Stomach (tissue), 19 donors: Measurements from ENCODE around the gene ATG13. TPM values are rescaled to one million over a fixed set of nuclear protein-coding genes. Genes with fewer than 3 reads are reported as not detected.
A peak's percentile ranks its signal among the peaks of the same experiment; 100 is the strongest.

Experiments
- DNase-seq, 2 donors: peaks; one replicate each; pipeline versions ENCODE4 v3.0.0 to v3.0.0-alpha.2; 2013 to 2019
- H3K27ac ChIP-seq, 5 donors: fragments of 200-600 bp in 4 of 5; sonication (generic) in 4 of 5; one replicate each; pipeline ENCODE4 v1.5.1; 2013 to 2019; ENCODE audit warnings: mild to moderate bottlenecking in 1 of 5, moderate library complexity in 1 of 5
- H3K27me3 ChIP-seq, 3 donors: fragments of 200-600 bp; sonication (generic); one replicate each; pipeline ENCODE4 v1.5.1; 2017 to 2019; ENCODE audit warnings: mixed run types in 1 of 3
- H3K36me3 ChIP-seq, 4 donors: fragments of 200-600 bp; sonication (generic); 1 replicate in 3 of 4; 2 replicates in 1 of 4; pipeline ENCODE4 v1.5.1; 2016 to 2019
- H3K4me1 ChIP-seq, 4 donors: fragments of 200-600 bp; sonication (generic); one replicate each; pipeline ENCODE4 v1.5.1; 2016 to 2019
- H3K4me3 ChIP-seq, 4 donors: fragments of 200-600 bp; sonication (generic) in 3 of 4; one replicate each; pipeline ENCODE4 v1.5.1; 2016 to 2019; ENCODE audit warnings: mild to moderate bottlenecking in 1 of 4
- H3K9me3 ChIP-seq, 4 donors: fragments of 200-600 bp; sonication (generic); one replicate each; pipeline ENCODE4 v1.5.1; 2016 to 2019
- EP300 ChIP-seq: sonication (generic); formaldehyde crosslinking; IDR thresholded peaks from one replicate; pipeline ENCODE4 v1.6.1; 2017; ENCODE audit warnings: antibody characterized with exemption
- POLR2A ChIP-seq, 4 donors: fragments of 450-650 bp; IDR thresholded peaks; one replicate each; pipeline ENCODE4 v1.6.1; 2016; ENCODE audit warnings: antibody characterized with exemption in 4 of 4, control low read depth in 2 of 4, mild to moderate bottlenecking in 1 of 4, moderate library complexity in 1 of 4
- POLR2AphosphoS5 ChIP-seq, 3 donors: sonication (generic); formaldehyde crosslinking; IDR thresholded peaks; one replicate each; pipeline ENCODE4 v1.6.1; 2016; ENCODE audit warnings: antibody characterized with exemption in 3 of 3
- WGBS, 5 donors: extraction: QIAGEN DNeasy Blood & Tissue Kit in 3 of 5; methylation state at CpG; one replicate each; pipeline versions ENCODE4 v1.1.5 to v1.1.7; 2013 to 2018; 5-methylcytosine and 5-hydroxymethylcytosine counted together
- intact Hi-C: fragments of 100-400 bp; cut with DNase I; formaldehyde crosslinking; loops from one replicate; pipeline ENCODE4 v1.15.1; 2023; ENCODE audit warnings: low total_unique reads
- long read RNA-seq, 10 donors: transcript quantifications; one replicate each; lab custom pipeline, GENCODE V29; 2026
- polyA plus RNA-seq, 3 donors: library from polyadenylated mRNA; stranded (reverse); fragments of 200-250 nt; gene quantifications; one replicate each; pipeline ENCODE4 v1.2.3, GENCODE V29; 2013
- total RNA-seq, 5 donors: library from RNA; depleted of rRNA; stranded (reverse); fragments of >200 nt; gene quantifications; one replicate each; pipeline versions ENCODE4 v1.1.0 to v1.2.3, GENCODE V29; 2014 to 2016
- TF ChIP-seq, protein P1 (sequence below), 7 experiments: fragments of 450-650 bp in 4 of 7; fragments of 200-600 bp in 3 of 7; sonication (generic) in 3 of 7; IDR thresholded peaks; one replicate each; pipeline ENCODE4 v1.5.1; 2016 to 2019; ENCODE audit warnings: antibody characterized with exemption in 7 of 7, control low read depth in 2 of 7, mild to moderate bottlenecking in 1 of 7
- donor health status: healthy with polysubstance abuse.
- donor health status: Bipolar disorder and iron deficiency.
- donor health status: healthy.

Gene ATG13
- 100 to 1,000 TPM; 103 to 286 (median 115) TPM for total RNA-seq
- polyA plus RNA-seq: 10 to 100 TPM; 17.3 to 44.5 (median 42.5) TPM
- long read RNA-seq, donor 1, full-length matches to known transcripts: 1 of 1 reads
- long read RNA-seq, donor 1, partial matches to known transcripts: 0 of 1 reads
- long read RNA-seq, donor 1, other reads (novel, unspliced or antisense): 0 of 1 reads
- long read RNA-seq, donor 2, full-length matches to known transcripts: 3 of 14 reads
- long read RNA-seq, donor 2, partial matches to known transcripts: 0 of 14 reads
- long read RNA-seq, donor 2, other reads (novel, unspliced or antisense): 11 of 14 reads
- long read RNA-seq, donor 3: 0 reads
- long read RNA-seq, donor 4, full-length matches to known transcripts: 1 of 1 reads
- long read RNA-seq, donor 4, partial matches to known transcripts: 0 of 1 reads
- long read RNA-seq, donor 4, other reads (novel, unspliced or antisense): 0 of 1 reads
- long read RNA-seq, donor 5, full-length matches to known transcripts: 3 of 3 reads
- long read RNA-seq, donor 5, partial matches to known transcripts: 0 of 3 reads
- long read RNA-seq, donor 5, other reads (novel, unspliced or antisense): 0 of 3 reads
- long read RNA-seq, donor 6, full-length matches to known transcripts: 9 of 9 reads
- long read RNA-seq, donor 6, partial matches to known transcripts: 0 of 9 reads
- long read RNA-seq, donor 6, other reads (novel, unspliced or antisense): 0 of 9 reads
- long read RNA-seq, donor 7, full-length matches to known transcripts: 3 of 3 reads
- long read RNA-seq, donor 7, partial matches to known transcripts: 0 of 3 reads
- long read RNA-seq, donor 7, other reads (novel, unspliced or antisense): 0 of 3 reads
- long read RNA-seq, donor 8, full-length matches to known transcripts: 3 of 3 reads
- long read RNA-seq, donor 8, partial matches to known transcripts: 0 of 3 reads
- long read RNA-seq, donor 8, other reads (novel, unspliced or antisense): 0 of 3 reads
- long read RNA-seq, donor 9, full-length matches to known transcripts: 1 of 145 reads
- long read RNA-seq, donor 9, partial matches to known transcripts: 144 of 145 reads
- long read RNA-seq, donor 9, other reads (novel, unspliced or antisense): 0 of 145 reads
- long read RNA-seq, donor 10, full-length matches to known transcripts: 1 of 1 reads
- long read RNA-seq, donor 10, partial matches to known transcripts: 0 of 1 reads
- long read RNA-seq, donor 10, other reads (novel, unspliced or antisense): 0 of 1 reads

DNA sequence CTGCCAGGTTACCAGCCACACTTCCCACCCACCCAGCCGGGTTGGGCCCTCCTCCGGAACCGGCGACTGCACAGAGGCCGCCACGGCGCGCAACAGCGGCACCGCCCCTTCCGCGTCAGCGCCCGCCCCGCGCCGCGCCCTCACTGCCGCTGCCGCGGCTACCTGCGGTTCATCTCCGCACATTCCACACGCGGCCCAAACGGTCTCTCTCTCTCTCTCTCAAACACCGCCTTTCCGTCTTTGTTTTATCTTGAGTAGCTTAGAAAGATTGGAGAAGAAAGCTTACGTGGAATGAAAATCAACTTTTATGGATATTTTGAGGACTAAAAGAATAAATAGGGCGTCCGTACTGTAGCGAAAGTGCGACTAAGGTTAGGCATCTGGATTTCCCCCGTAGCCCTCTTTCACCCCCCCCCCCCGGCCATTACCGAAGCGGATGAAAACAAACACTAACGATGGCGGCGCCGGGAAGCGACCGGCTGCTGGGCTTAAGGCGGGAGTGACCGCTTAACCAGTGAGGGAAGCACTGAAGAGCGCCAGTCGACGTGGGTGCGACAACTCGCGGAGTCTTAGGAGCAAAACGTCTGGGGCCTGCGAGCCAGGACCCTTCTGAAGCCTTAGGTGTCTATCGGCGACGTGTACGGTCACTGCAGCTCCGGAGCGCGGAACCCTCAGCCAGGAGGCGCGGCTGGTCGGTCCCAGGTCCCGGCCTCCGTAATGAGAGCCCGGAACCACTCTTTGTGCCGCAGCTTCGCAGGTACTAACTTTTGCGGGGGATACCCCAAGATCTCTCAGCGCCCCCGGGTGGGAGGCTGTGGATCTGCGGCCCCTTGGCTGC lies at the start of gene ATG13, which contains the start of gene HARBI1:
Gene ATG13, plus strand, starts transcription at position 420 of the 838 bp plus-strand sequence. CDS start 26,739 bp downstream, outside the sequence.
Gene HARBI1, minus strand, starts transcription at position 94 of the 838 bp plus-strand sequence. CDS start 990 bp downstream, outside the sequence.
- Histone ChIP-seq H3K27ac (peak within 1 kb of the TSS; percentile 85 to 99 (median 97)), H3K9me3 (no peaks in the 10 kb centered on the region), H3K4me1 (peaks cover 11 to 86% (median 72%) of the 10 kb centered on the region in 4 donors), H3K4me3 (peak within 1 kb of the TSS; percentile 66 to 100 (median 92)), H3K36me3 (peaks cover 0 to 26% (median 21%) of the 10 kb centered on the region in 4 donors), H3K27me3 (no peaks in the 10 kb centered on the region)
- 0 to 1% (median 1%) methylated on average over 60 to 72 of the region's 72 CpGs for WGBS, 5 donors
- intact Hi-C loops: no loop called here
- DNase-seq: peak; percentile 93 to 97
- no peak for TF ChIP-seq EP300
- peak; percentile 42 to 92 (median 83) for TF ChIP-seq POLR2AphosphoS5 (IDR thresholded peaks at IDR 0.05)
- TF ChIP-seq, protein P1, sequence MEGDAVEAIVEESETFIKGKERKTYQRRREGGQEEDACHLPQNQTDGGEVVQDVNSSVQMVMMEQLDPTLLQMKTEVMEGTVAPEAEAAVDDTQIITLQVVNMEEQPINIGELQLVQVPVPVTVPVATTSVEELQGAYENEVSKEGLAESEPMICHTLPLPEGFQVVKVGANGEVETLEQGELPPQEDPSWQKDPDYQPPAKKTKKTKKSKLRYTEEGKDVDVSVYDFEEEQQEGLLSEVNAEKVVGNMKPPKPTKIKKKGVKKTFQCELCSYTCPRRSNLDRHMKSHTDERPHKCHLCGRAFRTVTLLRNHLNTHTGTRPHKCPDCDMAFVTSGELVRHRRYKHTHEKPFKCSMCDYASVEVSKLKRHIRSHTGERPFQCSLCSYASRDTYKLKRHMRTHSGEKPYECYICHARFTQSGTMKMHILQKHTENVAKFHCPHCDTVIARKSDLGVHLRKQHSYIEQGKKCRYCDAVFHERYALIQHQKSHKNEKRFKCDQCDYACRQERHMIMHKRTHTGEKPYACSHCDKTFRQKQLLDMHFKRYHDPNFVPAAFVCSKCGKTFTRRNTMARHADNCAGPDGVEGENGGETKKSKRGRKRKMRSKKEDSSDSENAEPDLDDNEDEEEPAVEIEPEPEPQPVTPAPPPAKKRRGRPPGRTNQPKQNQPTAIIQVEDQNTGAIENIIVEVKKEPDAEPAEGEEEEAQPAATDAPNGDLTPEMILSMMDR (IDR thresholded peaks at IDR 0.05): peak in 5 of 7 experiments; percentile 45 to 87 (median 74)
- peak in 1 of 4 donors; percentile 37 for TF ChIP-seq POLR2A (IDR thresholded peaks at IDR 0.05)

DNA sequence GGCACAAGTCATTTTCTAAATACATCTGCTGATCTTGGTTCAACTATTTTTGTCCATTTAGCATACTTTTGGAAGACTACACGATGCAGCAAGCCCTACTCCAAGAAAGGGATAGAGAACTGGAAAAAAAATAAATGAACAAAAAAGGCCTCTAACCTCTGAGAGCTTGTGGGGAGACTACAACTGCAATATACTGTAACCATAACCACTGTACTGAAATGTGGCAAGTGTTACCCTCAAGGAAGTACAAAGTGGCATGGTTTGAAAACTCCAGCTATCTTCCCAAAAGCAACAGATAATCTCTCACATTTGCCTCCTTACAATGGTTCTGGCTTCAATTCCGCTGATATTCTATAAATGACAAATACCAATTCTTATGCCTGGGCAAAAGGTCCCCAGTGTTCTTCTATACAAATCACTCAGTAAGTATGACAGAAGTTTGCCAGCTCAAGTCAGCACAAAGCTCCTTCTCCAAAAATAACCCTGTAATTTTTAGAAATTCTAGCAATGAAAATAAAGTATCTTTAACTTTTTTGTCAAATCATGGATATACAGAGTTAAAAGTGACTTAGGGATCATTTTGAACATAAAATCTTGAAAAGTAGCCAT lies 46.5 kb upstream of the ATG13 start:
- WGBS, 5 donors: 48 to 60% (median 54%) methylated on average over 2 of the region's 2 CpGs
- Histone ChIP-seq H3K36me3 (no peaks in the 10 kb centered on the region), H3K4me1 (peaks cover 0 to 32% (median 19%) of the 10 kb centered on the region in 4 donors), H3K27ac (no peak overlapping the region), H3K9me3 (no peaks in the 10 kb centered on the region), H3K4me3 (no peak overlapping the region), H3K27me3 (no peaks in the 10 kb centered on the region)
- no peak for TF ChIP-seq POLR2AphosphoS5 (IDR thresholded peaks at IDR 0.05)
- DNase-seq: no peak
- intact Hi-C loops: no loop called here

DNA sequence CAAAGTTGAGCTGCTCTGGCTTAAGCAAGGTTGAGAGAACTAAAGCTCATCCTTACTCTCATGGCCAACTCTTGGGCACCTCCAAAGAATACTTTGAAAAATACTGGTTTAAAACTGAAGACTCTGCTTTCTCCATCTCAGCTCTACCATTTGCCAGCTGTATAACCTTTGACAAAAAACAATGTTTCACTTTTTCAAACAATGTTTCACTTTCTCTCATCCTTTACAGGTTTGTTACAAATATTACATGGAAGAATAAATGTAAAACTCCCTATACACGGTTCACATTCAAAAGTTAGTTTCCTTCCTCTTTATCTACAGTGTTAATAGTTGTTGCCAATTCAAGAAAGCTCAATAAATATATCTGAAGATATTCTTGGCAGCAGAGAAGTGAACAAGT lies 42.7 kb upstream of the ATG13 start:
- no peaks in the 10 kb centered on the region for H3K27me3 ChIP-seq
- DNase-seq: no peak
- H3K9me3 ChIP-seq: no peaks in the 10 kb centered on the region
- H3K27ac ChIP-seq: no peak overlapping the region
- no peak overlapping the region for H3K4me3 ChIP-seq
- no peak for TF ChIP-seq POLR2A (IDR thresholded peaks at IDR 0.05)
- TF ChIP-seq EP300: no peak
- TF ChIP-seq, protein P1 (IDR thresholded peaks at IDR 0.05): no peak
- TF ChIP-seq POLR2AphosphoS5 (IDR thresholded peaks at IDR 0.05): no peak
- WGBS, 5 donors: 10 to 24% (median 12%) methylated on average over 1 of the region's 1 CpG
- intact Hi-C loops: no loop called here
- H3K36me3 ChIP-seq: peaks cover 0 to 6% (median 0%) of the 10 kb centered on the region in 4 donors
- peaks cover 0 to 54% (median 25%) of the 10 kb centered on the region in 4 donors for H3K4me1 ChIP-seq

DNA sequence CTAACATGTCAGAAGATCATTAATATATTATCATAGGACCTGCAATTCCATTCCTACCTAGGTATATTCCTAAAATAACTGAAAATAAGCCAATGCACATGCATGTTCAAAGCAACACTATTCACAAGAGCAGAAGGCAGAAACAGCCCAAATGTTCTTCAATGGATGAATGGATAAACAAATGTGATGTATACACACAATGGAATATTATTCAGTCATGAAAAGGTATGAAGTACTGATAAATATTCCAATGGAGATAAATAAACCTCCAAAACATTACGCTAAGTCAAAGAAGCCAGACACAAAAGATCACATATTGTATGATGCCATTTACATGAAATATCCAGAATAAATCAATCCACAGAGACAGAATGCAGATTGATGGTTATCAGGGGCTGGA lies 40.3 kb upstream of the ATG13 start:
- WGBS, 5 donors: 93 to 100% (median 96%) methylated on average over 1 of the region's 1 CpG
- intact Hi-C loops: no loop called here
- Histone ChIP-seq H3K27me3 (no peaks in the 10 kb centered on the region), H3K4me3 (no peak overlapping the region), H3K4me1 (peaks cover 0 to 58% (median 18%) of the 10 kb centered on the region in 4 donors), H3K9me3 (no peaks in the 10 kb centered on the region), H3K36me3 (peaks cover 0 to 6% (median 0%) of the 10 kb centered on the region in 4 donors), H3K27ac (no peak overlapping the region)
- no peak for TF ChIP-seq POLR2A (IDR thresholded peaks at IDR 0.05)
- no peak for TF ChIP-seq EP300
- DNase-seq: no peak
